ENCODE data around the gene LRBA.
"Not testable (repeated sequence)": the region's sequence is repeated elsewhere in the genome, so short reads cannot be mapped to it uniquely, and the experiment has no call there.

The LRBA gene

GRCh38 chr4:150540959-150541360 lies 474.1 kb downstream of the LRBA start:
- no peak for DNase-seq

GRCh38 chr4:150540536-150540935 lies 474.5 kb downstream of the LRBA start:
- no peak for DNase-seq

- DNase-seq = not testable (repeated sequence)
Measured at GRCh38 chr4:150537911-150538310, 477.2 kb downstream of the LRBA start.

- no peak for DNase-seq
Measured at GRCh38 chr4:150534818-150535217, 480.3 kb downstream of the LRBA start.

DNA sequence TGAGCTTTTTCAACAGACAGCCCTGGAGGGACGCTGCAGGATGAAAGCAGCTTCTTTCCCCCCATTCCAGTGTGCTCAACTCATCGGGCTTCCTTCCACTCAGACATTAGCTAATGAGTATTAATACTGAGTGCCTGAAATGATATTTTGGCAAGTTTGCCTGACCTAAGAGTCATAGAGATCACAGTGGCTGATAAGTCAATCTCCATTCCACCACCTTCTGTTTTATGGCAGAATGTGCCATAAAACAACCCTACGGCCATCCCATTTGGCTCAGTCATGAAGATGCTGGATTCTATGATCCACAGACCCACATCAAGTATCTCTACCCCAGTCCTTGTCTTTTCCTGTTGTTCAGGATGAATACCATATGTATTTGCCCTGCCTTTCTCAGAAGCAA lies 481.4 kb downstream of the LRBA start:
- DNase-seq = no peak

DNA sequence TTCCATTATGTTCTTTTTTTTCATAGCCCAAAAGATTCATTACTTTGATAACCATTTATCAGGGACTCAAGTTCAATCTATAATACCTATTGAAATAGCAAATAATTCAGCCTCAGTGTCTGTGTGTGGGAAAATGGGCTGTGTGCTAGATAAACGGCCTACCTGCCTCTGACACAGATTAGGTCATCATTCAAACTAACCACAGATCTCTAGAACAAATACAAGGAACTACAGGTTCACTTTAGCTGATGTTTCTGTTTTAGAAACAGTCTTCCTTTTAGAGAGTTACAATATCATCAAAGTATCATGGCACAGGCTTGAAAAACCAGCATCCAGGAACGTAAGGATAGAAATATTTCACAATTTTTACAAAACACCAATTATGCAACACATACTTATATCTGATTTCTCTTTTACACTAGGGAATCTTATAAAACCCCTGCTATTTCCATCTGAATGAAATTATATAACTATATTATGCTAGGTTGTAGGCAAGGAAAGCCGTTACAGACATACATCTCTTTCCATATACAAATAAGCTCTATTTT lies 489.7 kb downstream of the LRBA start:
- DNase-seq = no peak

DNA sequence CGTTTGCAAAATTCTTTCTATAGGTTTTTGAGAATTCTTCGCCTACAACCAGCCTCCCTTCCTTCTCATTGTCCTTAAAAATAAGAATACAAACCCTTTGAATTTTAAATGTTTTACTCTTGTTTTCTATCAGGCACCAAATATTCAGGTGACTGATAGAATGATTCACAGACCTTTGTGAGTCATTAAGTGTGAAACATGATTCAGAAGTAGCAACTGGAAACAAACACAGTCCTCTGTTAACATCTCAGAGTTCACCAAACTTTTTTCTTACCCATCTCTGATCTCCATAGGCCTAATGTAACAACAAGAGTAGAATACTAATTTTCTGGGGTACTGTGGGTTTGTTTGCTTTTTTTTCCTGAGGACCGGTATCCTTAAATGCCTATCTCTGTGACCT lies 496.5 kb downstream of the LRBA start:
- no peak for DNase-seq

DNA sequence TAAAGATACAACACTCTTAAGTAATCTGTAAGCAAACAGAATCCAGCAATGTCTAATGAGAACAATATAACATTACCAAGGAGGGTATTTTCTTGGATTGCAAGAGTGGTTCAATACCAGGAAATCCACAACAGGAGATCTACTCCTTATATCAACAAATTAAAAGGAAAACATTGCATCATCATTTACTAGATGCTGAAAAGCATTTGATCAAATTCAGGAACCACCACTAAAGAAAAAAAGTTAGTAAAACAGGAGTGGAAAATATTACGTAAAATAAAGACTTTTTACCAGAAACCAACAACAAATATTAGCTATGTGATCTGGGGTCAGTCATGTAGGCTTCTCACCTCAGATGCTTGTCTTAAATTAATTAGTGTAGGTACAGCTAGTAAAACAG lies 499.9 kb downstream of the LRBA start:
- DNase-seq = no peak

DNA sequence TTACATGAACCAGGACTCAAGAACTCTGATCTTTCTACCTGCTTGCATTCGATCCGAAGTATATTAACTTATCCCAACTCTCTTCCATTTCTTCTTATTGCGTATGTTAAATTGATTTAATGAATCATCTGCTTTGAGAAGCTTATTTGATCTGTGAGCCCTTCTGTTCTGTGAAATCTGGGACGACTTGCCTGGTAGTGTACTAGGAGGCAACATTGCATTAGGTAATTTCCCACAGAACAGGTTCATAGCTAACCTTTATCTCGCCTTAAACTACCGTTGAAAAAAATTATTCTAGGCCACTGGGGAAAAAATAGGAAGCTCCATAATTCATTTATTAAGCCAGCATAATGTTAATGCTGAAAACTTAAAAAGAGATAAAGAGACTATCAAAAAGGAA lies 500.4 kb downstream of the LRBA start:
- no peak for DNase-seq

- DNase-seq = no peak
Measured at GRCh38 chr4:150510176-150510865, 504.8 kb downstream of the LRBA start.

GRCh38 chr4:150507656-150508055 lies 507.4 kb downstream of the LRBA start:
- not testable (repeated sequence) for DNase-seq

DNA sequence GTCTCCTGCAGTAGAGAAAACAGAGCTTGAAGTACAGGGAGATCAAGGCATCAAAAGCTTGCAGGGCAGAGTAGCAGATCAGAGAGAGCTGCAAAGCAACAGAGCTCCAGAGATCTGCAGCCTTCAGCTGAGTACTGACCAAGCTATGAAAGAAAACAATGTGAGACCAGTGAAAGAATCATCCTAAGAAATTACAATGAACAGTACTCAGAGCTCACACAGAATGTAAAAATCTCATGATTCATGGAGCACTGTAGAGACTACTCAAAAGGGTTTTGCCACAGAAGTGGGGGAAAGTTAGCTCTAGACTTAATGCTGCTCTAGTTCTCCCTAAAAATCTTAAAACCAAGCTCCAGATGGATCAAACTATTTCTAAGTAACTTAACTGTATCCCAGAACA lies 513.1 kb downstream of the LRBA start:
- no peak for DNase-seq

DNA sequence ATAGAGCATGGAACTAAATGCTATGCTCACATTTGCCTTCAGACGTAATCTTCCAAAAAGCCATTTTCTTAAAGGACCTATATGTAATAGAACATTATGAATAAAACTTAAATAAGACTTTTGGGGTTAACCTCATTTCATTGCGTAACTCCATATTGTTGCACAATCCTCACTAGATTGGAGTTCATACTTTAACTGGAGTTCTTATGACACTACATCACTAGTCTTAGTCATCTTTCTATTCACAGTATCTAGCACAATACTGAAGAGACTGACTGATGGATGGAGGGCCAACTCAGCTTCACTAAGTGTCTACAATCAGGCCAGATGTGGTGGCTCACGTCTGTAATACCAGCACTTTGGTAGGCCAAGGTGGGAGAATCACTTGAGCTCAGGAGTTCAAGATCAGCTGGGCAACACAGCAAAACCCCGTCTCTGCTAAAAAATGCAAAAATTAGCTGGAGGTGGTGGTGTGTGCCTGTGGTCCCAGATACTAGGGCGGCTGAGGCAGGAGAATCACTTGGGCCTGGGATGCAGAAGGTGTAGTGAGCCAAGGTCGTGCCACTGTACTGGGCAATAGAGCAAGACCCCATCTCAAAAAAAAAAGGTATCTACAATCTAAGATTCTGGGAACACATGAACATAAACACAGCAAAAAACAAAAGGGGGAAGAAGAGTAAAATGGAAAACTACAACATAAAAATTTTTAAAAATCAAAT lies 513.9 kb downstream of the LRBA start:
- DNase-seq = no peak

GRCh38 chr4:150497612-150498011 lies 517.5 kb downstream of the LRBA start:
- DNase-seq = no peak

DNA sequence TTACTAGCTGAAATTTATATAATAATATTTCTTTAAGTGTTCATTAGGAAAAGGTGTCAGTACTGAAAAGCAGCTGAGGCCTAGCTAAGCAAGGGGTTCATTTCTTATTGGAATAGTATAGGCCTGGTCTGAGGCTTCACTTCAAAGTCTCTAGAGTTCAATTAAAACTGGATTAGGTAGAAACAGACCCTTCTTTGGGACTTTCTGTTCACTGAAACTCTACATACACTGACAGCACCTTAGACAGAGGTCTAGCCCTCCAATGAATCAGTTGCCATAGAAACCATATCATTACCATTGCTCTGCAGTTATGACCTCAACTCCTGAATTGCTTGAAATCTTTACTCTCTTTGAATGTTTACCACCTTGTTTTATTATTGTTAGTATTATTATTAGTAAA lies 519.5 kb downstream of the LRBA start:
- DNase-seq = no peak

GRCh38 chr4:150493851-150494250 lies 521.2 kb downstream of the LRBA start:
- no peak for DNase-seq

DNA sequence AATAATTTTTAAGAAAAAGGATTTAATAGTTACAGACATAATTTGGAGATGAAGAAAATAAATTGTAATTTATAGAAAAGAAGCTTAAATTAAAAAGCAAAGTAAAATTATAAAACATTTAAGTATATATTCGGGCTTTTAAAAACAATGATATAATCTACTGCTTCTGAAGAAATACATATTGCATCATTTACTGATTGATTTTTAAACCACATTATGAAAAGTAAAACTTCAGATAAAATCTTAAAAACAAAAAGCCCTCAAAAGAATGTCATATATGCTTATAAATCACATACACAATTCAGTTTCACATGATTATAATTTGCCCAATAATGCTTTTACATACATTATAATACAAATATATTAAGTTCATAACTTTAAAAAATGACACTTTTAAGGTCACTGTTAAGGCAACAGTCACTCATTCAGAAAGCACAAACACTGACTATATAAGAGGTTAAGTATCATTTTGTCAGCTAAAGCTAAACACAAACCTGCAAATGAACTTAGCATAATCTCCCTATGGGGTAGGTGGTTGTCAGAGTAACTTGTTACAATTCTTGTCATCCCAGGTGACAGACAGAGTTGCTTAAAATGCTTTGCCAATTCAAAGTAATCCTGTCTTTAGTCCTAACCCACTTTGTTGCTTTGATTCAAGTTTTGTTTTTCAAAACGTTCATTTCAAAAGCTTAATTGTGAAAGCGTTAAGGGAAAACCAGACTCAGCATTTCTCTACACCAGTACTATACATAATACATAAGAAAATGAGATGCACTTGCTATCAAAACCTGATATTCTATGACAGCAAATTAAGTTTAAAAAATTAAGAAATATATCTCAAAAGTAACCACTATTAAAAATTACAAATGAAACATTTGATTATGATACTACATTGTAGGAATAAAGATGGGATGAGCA lies 523.7 kb downstream of the LRBA start:
- no peak for DNase-seq

- DNase-seq = no peak
Measured at GRCh38 chr4:150482581-150482980, 532.5 kb downstream of the LRBA start.

DNA sequence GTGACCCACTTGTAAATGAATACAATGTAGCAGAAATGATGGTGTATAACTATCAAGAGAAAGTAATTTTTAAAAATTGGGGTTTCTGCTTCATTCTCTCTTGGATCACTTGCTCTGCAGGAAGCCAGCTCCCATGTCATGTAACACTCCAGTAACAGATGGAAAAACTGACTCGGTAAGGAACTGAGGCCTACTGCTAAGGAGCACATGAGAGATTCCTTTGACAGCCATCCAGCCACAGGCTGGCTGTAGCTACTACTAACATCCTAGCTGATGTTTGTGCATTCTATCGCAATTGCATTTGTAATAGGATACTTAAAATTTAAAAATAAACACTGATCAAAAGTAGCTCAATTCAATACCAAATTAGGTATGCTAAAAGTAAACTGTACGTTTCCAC lies 535.4 kb downstream of the LRBA start:
- DNase-seq = no peak

DNA sequence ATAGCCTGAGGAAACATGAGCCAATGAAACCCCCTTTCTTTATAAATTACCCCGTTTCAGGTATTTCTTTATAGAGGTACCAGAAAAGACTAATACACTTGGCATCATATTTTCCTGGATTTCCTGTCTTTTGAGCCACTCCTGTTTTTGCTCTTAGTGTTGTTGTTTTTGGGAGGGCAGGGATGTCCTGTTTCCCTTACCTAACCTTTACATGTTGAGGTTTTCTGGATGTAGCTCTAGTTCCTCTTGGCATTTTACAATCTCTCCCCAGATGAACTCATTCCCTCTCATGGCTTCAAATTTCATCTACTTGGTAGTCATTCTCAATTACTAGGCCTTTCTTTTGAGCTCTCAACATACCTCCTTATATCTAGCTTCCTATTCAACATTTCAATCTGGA lies 537.2 kb downstream of the LRBA start:
- DNase-seq = no peak

DNA sequence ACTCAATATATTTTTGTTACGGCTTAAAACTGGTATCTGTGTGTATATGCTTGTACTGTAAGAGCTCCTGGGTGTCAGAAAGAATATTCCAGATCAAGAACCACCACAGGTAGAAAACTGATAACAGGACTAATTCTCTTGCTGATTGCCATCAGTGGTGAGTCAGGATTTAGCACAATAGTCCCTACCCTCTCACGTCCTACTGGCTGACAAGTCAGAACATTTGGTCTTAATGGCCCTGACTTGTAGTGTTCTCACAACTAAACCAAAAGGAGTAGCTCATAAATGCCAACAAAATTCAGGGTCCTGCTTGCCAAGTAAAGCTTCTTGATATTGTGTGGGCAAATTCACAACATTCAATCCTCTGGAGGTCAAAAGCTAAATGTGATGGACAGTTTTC lies 538.3 kb downstream of the LRBA start:
- no peak for DNase-seq

GRCh38 chr4:150475763-150476162 lies 539.3 kb downstream of the LRBA start:
- DNase-seq = no peak

DNA sequence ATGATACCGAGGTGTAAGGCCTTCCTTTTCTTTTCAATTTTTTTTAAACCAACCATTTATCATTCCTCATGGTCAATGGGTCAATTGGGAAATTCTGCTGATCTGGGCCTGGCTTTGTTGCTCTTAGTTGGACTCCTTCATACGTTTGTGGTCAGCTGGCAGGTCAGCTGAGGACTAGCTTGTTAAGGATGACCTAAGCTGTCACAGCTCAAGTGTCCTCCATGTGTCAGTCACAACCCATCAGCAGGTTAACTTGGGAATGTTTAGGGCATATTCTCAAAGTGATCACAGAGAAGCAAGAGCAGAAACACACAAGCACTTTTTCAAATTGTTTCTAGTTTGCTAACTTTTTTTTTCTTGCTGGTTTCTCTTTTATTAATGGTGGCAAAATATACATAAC lies 550.6 kb downstream of the LRBA start:
- no peak for DNase-seq

Data from activated naive CD4-positive, alpha-beta T cell (primary cell).